Liver (tissue), 9 donors: Measurements from ENCODE around the gene TLL2. TPM values are rescaled to one million over a fixed set of nuclear protein-coding genes. Genes with fewer than 3 reads are reported as not detected.

Source experiments
- DNase-seq: peaks from one replicate; pipeline ENCODE4 v3.0.0-alpha.2; 2017; ENCODE audit warnings: low spot score
- H3K27ac ChIP-seq, 2 donors: one replicate each; pipeline ENCODE4 v1.7.0; 2013; ENCODE audit warnings: inconsistent platforms in 2 of 2, low read length in 2 of 2, control low read depth in 1 of 2, low read depth in 1 of 2, mild to moderate bottlenecking in 1 of 2
- H3K27me3 ChIP-seq, 4 donors: one replicate each; pipeline versions ENCODE4 v1.6.1 to v1.7.0; 2013; ENCODE audit warnings: low read length in 3 of 4, inconsistent platforms in 1 of 4, mild to moderate bottlenecking in 1 of 4, moderate library complexity in 1 of 4; ENCODE audit not compliant: control insufficient read depth in 4 of 4, insufficient read depth in 4 of 4
- H3K36me3 ChIP-seq, 4 donors: one replicate each; pipeline versions ENCODE4 v1.6.1 to v1.7.0; 2013; ENCODE audit warnings: low read length in 3 of 4, mild to moderate bottlenecking in 3 of 4, low read depth in 1 of 4, moderate library complexity in 1 of 4; ENCODE audit not compliant: control insufficient read depth in 4 of 4, insufficient read depth in 3 of 4
- H3K4me1 ChIP-seq, 4 donors: one replicate each; pipeline versions ENCODE4 v1.6.1 to v1.7.0; 2013; ENCODE audit warnings: low read length in 3 of 4, mild to moderate bottlenecking in 3 of 4, moderate library complexity in 1 of 4; ENCODE audit not compliant: control insufficient read depth in 4 of 4, insufficient read depth in 4 of 4
- H3K4me3 ChIP-seq, 3 donors: one replicate each; pipeline versions ENCODE4 v1.6.1 to v1.7.0; 2013; ENCODE audit warnings: low read length in 3 of 3, control low read depth in 1 of 3, low read depth in 1 of 3, mild to moderate bottlenecking in 1 of 3
- H3K9ac ChIP-seq, 2 donors: one replicate each; pipeline ENCODE4 v1.7.0; 2013; ENCODE audit warnings: low read length in 2 of 2, mild to moderate bottlenecking in 2 of 2, moderate library complexity in 2 of 2, control low read depth in 1 of 2, low read depth in 1 of 2
- H3K9me3 ChIP-seq, 4 donors: one replicate each; pipeline versions ENCODE4 v1.6.1 to v1.7.0; 2013; ENCODE audit warnings: low read length in 3 of 4; ENCODE audit not compliant: control insufficient read depth in 4 of 4
- EGR1 ChIP-seq, 2 donors: IDR thresholded peaks; 2 replicates each; pipeline ENCODE4 v1.6.1; 2016 to 2018; ENCODE audit warnings: antibody characterized with exemption in 2 of 2, low read depth in 2 of 2
- FOXA1 ChIP-seq: IDR thresholded peaks from 2 replicates; pipeline ENCODE4 v1.6.1; 2016; ENCODE audit warnings: antibody characterized with exemption
- FOXA2 ChIP-seq: IDR thresholded peaks from 2 replicates; pipeline ENCODE4 v1.6.1; 2016; ENCODE audit warnings: antibody characterized with exemption
- GABPA ChIP-seq, 2 donors: IDR thresholded peaks in 1 of 2; conservative IDR thresholded peaks in 1 of 2; 2 replicates each; pipeline ENCODE4 v1.6.1; 2016; ENCODE audit warnings: antibody characterized with exemption in 2 of 2, mild to moderate bottlenecking in 1 of 2, moderate library complexity in 1 of 2
- HNF4A ChIP-seq, 2 donors: conservative IDR thresholded peaks; 2 replicates each; pipeline ENCODE4 v1.6.1; 2016; ENCODE audit warnings: antibody characterized with exemption in 2 of 2, mild to moderate bottlenecking in 2 of 2
- HNF4G ChIP-seq: IDR thresholded peaks from 2 replicates; pipeline ENCODE4 v1.6.1; 2016; ENCODE audit warnings: antibody characterized with exemption
- JUND ChIP-seq, 2 donors: IDR thresholded peaks; 2 replicates each; pipeline ENCODE4 v1.6.1; 2016; ENCODE audit warnings: antibody characterized with exemption in 2 of 2
- MAX ChIP-seq: IDR thresholded peaks from 2 replicates; pipeline ENCODE4 v1.6.1; 2016; ENCODE audit warnings: antibody characterized with exemption
- NR2F2 ChIP-seq: IDR thresholded peaks from 2 replicates; pipeline ENCODE4 v1.6.1; 2016; ENCODE audit warnings: antibody characterized with exemption
- RAD21 ChIP-seq, 2 donors: IDR thresholded peaks; 2 replicates each; pipeline ENCODE4 v1.6.1; 2016; ENCODE audit warnings: antibody characterized with exemption in 2 of 2, mild to moderate bottlenecking in 2 of 2
- RXRA ChIP-seq, 2 donors: IDR thresholded peaks; 2 replicates each; pipeline ENCODE4 v1.6.1; 2017 to 2018; ENCODE audit warnings: antibody characterized with exemption in 2 of 2, mild to moderate bottlenecking in 1 of 2
- SP1 ChIP-seq: IDR thresholded peaks from 2 replicates; pipeline ENCODE4 v1.6.1; 2018; ENCODE audit warnings: antibody characterized with exemption, mild to moderate bottlenecking
- TAF1 ChIP-seq: conservative IDR thresholded peaks from 2 replicates; pipeline ENCODE4 v1.6.1; 2016; ENCODE audit warnings: antibody characterized with exemption, mild to moderate bottlenecking
- YY1 ChIP-seq: IDR thresholded peaks from 2 replicates; pipeline ENCODE4 v1.6.1; 2016; ENCODE audit warnings: antibody characterized with exemption, mild to moderate bottlenecking
- polyA plus RNA-seq, 2 donors: library from polyadenylated mRNA; stranded (reverse) in 1 of 2; unstranded in 1 of 2; fragments of 200-250 nt in 1 of 2; fragments of >200 nt in 1 of 2; fragmentation: Nextera tagmentation in 1 of 2; extraction: Ambion mirVana in 1 of 2; gene quantifications; one replicate each; pipeline versions ENCODE4 v1.2.1 to v1.2.3, GENCODE V29; 2013 to 2015
- total RNA-seq, 2 donors: library from RNA; depleted of rRNA; stranded (reverse); fragments of >200 nt; gene quantifications; one replicate each; pipeline ENCODE4 v1.2.3, GENCODE V29; 2014
- TF ChIP-seq, protein P1 (sequence below): IDR thresholded peaks from 2 replicates; pipeline ENCODE4 v1.6.1; 2016; ENCODE audit warnings: antibody characterized with exemption, mild to moderate bottlenecking
- TF ChIP-seq, protein P2 (sequence below): IDR thresholded peaks from 2 replicates; pipeline ENCODE4 v1.6.1; 2016; ENCODE audit warnings: antibody characterized with exemption
- TF ChIP-seq, protein P3 (sequence below): fragments of 150-350 bp; IDR thresholded peaks from 2 replicates; pipeline ENCODE4 v1.5.1; 2017; ENCODE audit warnings: improper control_type of control experiment, low read depth, low read length; ENCODE audit not compliant: missing input control
- TF ChIP-seq, protein P4 (sequence below): IDR thresholded peaks from 2 replicates; pipeline ENCODE4 v1.6.1; 2016; ENCODE audit warnings: antibody characterized with exemption
- donor health status: healthy.
- donor health status: healthy.
- donor health status: healthy.
- donor health status: healthy.
- donor health status: healthy.

Gene TLL2
- total and polyA plus RNA-seq, 4 donors: 0.06 to 0.19 (median 0.08) TPM; not detected in 1

GRCh38 chr10:96418582-96418981 is 95.1 kb downstream of the TLL2 start:
- H3K36me3 ChIP-seq: no peaks in the 10 kb centered on the region
- TF ChIP-seq RXRA (IDR thresholded peaks at IDR 0.05) (no peak), FOXA2 (no peak), GABPA (IDR thresholded peaks at IDR 0.05 in 1 of 2, conservative IDR thresholded peaks at IDR 0.05 in 1 of 2) (no peak), RAD21 (IDR thresholded peaks at IDR 0.05) (no peak), MAX (no peak), FOXA1 (no peak), NR2F2 (no peak), TAF1 (no peak), HNF4A (conservative IDR thresholded peaks at IDR 0.05) (no peak), EGR1 (IDR thresholded peaks at IDR 0.05; ENCODE audit: low read depth in 2 of 2) (no peak), SP1 (no peak), HNF4G (no peak), YY1 (no peak), JUND (IDR thresholded peaks at IDR 0.05) (no peak)
- TF ChIP-seq, protein P1, sequence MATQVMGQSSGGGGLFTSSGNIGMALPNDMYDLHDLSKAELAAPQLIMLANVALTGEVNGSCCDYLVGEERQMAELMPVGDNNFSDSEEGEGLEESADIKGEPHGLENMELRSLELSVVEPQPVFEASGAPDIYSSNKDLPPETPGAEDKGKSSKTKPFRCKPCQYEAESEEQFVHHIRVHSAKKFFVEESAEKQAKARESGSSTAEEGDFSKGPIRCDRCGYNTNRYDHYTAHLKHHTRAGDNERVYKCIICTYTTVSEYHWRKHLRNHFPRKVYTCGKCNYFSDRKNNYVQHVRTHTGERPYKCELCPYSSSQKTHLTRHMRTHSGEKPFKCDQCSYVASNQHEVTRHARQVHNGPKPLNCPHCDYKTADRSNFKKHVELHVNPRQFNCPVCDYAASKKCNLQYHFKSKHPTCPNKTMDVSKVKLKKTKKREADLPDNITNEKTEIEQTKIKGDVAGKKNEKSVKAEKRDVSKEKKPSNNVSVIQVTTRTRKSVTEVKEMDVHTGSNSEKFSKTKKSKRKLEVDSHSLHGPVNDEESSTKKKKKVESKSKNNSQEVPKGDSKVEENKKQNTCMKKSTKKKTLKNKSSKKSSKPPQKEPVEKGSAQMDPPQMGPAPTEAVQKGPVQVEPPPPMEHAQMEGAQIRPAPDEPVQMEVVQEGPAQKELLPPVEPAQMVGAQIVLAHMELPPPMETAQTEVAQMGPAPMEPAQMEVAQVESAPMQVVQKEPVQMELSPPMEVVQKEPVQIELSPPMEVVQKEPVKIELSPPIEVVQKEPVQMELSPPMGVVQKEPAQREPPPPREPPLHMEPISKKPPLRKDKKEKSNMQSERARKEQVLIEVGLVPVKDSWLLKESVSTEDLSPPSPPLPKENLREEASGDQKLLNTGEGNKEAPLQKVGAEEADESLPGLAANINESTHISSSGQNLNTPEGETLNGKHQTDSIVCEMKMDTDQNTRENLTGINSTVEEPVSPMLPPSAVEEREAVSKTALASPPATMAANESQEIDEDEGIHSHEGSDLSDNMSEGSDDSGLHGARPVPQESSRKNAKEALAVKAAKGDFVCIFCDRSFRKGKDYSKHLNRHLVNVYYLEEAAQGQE: no peak
- TF ChIP-seq, protein P2, sequence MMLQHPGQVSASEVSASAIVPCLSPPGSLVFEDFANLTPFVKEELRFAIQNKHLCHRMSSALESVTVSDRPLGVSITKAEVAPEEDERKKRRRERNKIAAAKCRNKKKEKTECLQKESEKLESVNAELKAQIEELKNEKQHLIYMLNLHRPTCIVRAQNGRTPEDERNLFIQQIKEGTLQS: no peak
- TF ChIP-seq, protein P3, sequence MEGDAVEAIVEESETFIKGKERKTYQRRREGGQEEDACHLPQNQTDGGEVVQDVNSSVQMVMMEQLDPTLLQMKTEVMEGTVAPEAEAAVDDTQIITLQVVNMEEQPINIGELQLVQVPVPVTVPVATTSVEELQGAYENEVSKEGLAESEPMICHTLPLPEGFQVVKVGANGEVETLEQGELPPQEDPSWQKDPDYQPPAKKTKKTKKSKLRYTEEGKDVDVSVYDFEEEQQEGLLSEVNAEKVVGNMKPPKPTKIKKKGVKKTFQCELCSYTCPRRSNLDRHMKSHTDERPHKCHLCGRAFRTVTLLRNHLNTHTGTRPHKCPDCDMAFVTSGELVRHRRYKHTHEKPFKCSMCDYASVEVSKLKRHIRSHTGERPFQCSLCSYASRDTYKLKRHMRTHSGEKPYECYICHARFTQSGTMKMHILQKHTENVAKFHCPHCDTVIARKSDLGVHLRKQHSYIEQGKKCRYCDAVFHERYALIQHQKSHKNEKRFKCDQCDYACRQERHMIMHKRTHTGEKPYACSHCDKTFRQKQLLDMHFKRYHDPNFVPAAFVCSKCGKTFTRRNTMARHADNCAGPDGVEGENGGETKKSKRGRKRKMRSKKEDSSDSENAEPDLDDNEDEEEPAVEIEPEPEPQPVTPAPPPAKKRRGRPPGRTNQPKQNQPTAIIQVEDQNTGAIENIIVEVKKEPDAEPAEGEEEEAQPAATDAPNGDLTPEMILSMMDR: no peak
- TF ChIP-seq, protein P4, sequence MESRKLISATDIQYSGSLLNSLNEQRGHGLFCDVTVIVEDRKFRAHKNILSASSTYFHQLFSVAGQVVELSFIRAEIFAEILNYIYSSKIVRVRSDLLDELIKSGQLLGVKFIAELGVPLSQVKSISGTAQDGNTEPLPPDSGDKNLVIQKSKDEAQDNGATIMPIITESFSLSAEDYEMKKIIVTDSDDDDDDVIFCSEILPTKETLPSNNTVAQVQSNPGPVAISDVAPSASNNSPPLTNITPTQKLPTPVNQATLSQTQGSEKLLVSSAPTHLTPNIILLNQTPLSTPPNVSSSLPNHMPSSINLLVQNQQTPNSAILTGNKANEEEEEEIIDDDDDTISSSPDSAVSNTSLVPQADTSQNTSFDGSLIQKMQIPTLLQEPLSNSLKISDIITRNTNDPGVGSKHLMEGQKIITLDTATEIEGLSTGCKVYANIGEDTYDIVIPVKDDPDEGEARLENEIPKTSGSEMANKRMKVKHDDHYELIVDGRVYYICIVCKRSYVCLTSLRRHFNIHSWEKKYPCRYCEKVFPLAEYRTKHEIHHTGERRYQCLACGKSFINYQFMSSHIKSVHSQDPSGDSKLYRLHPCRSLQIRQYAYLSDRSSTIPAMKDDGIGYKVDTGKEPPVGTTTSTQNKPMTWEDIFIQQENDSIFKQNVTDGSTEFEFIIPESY: no peak
- H3K9me3 ChIP-seq: no peaks in the 10 kb centered on the region
- peaks cover 0 to 4% (median 0%) of the 10 kb centered on the region in 4 donors for H3K27me3 ChIP-seq
- DNase-seq: no peak
- no peaks in the 10 kb centered on the region for H3K4me1 ChIP-seq
- no peak overlapping the region for H3K4me3 ChIP-seq
- H3K9ac ChIP-seq: no peak overlapping the region
- no peak overlapping the region for H3K27ac ChIP-seq
